ENCODE measurements around the gene ZNF358.

The ZNF358 gene

DNA sequence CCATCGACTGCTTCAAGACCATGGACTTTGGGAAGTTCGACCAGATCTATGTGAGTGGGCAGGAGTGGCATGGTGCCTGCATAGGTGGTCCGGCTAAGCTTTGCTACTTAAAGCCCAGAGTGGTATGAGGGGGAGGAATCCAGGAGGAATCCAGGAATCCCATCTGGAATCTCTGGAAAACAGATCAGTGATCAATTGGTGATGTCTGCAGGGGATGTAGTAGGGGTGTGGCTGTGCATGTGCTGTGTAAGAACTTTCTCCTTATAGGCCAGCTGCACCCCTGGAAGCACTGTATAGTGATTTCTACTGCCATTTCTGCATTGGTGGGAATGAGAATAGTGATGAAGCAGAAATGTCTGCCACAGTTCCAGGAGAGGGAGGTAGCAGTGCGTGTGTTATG, 43.2 kb downstream of the ZNF358 start:
- no peak for DNase-seq (ENCODE audit: low read depth)

DNA sequence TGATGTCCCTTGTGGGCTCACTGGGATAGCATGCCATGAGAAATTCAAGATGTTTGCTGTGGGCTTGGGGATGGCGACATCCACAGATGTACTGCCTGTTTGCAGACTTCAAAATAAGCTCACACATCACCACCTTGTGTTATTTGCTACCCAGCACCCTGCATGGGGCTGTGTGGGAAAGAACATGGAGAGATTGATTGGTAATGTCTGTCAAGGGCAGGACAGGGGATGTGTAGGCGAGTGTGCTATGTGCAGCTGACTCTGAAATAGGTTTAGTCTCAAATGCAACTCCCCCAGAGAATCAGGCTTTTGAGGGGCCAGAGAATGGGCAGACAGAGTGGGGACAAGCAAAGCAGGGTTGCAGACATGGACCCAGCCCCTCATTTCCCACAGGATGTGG, 44.4 kb downstream of the ZNF358 start:
- no peak for DNase-seq (ENCODE audit: low read depth)

DNA sequence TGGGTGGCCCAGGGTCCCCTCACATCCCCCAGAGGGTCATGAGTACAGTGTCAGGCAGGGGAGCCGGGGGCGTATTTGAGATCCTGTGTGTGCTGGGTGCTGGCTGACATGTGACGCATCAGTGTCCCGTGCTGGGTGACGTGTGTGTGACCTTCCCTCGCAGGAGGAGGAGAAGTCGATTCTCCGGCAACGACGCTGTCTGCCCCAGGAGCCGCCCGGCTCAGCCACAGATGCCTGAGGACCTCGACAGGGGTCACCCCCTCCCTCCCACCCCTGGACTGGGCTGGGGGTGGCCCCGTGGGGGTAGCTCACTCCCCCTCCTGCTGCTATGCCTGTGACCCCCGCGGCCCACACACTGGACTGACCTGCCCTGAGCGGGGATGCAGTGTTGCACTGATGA, 45.4 kb downstream of the ZNF358 start:
- no peak for DNase-seq (ENCODE audit: low read depth)

DNA sequence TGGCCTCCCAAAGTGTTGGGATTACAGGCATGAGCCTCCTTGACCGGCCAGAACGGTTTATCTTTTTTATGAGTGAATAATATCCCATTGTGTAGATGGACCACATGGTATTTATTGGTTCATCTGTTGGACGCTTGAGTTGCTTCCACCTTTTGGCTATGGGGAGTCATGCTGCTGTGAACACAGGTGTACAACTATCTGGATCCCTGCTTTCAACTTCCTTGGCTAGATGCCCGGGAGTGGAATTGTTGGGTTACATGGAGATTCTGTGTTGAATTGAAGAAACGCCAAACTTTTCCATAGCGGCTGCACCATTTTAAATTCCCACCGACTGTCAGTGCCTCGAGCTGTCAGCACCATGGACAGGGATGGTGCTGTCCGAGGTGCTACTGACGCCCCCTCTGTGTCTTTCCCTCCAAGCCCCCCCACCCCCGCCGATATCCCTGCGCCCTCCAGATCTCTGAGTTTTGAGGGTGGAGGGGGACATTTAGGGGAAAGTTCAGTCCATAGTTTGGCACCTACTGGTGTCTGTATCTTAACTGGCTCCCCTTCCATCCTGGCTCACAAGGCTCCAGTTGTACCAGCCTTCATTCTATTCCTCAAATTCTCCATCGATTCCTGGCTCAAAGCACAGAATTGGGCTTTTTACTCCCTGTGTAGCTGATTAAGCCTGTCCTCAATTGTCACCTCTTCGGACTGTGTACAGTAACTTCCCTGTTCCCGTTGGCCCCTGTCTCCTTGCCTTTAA, 46.9 kb downstream of the ZNF358 start:
- no peak for DNase-seq (ENCODE audit: low read depth)

DNA sequence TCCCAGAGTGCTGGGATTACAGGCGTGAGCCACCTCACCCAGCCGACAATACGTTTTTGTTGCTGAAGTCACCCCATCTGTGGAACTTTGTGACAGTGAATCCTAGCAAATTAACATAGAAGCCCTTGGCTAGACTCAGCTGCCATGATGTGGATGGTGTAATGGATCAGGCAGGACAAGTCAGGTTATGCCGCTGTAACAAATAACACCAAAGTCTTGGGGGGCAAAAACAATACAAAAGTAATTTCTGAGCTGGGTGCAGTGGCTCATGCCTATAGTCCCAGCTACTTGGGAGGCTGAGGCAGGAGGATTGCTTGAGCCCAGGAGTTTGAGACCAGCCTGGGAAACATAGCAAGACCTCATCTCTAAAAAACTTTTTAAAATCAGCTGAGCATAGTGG, 49.0 kb downstream of the ZNF358 start:
- no peak for DNase-seq (ENCODE audit: low read depth)

DNA sequence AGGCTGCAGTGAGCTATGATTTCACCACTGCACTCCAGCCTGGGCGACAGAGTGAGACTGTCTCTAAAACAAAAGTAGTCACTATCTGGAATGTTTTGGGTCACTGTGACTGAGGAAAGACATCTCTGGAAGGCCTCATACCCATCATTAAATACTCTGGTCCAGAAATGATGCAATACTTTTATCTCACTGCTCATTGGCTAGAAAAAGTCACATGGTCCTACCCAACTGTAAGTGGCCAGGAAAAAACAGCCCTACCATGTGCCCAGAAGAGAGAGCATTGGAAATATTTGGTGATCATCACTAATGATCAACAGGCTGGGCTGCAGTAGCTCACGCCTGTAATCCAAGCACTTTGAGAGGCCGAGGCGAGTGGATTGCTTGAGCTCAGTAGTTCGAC, 49.4 kb downstream of the ZNF358 start:
- DNase-seq (ENCODE audit: low read depth), result no peak
